Prostate gland (tissue), 2 donors: ENCODE results near the gene VPS37B. TPM values are rescaled to one million over a fixed set of nuclear protein-coding genes. Genes with fewer than 3 reads are reported as not detected.

Experiments used
- DNase-seq: peaks from one replicate; pipeline ENCODE4 v3.0.0-alpha.2; 2019; ENCODE audit warnings: low spot score
- H3K27ac ChIP-seq, 2 donors: fragments of 200-600 bp; sonication (generic); 2 replicates each; pipeline ENCODE4 v1.5.1; 2017 to 2019
- H3K27me3 ChIP-seq: fragments of 200-600 bp; sonication (generic); replicated peaks from 2 replicates; pipeline ENCODE4 v1.5.1; 2019; ENCODE audit not compliant: insufficient read depth
- H3K36me3 ChIP-seq, 2 donors: fragments of 200-600 bp; sonication (generic); 1 replicate in 1 of 2; 2 replicates in 1 of 2; pipeline versions ENCODE4 v1.5.1 to v1.8.1; 2017 to 2019
- H3K4me1 ChIP-seq: fragments of 200-600 bp; sonication (generic); replicated peaks from 2 replicates; pipeline ENCODE4 v1.5.1; 2019
- H3K4me3 ChIP-seq, 2 donors: fragments of 200-600 bp; sonication (generic); 2 replicates each; pipeline ENCODE4 v1.5.1; 2017 to 2019
- H3K9me3 ChIP-seq: fragments of 200-600 bp; sonication (generic); 2 replicates; pipeline ENCODE4 v1.5.1; 2017
- CTCF ChIP-seq, 4 experiments: fragments of 200-600 bp in 2 of 4; fragments of 450-650 bp in 2 of 4; sonication (generic) in 2 of 4; IDR thresholded peaks; 1 replicate in 3 of 4; 2 replicates in 1 of 4; pipeline ENCODE4 v1.5.1; 2016 to 2019; ENCODE audit warnings: antibody characterized with exemption in 4 of 4, mild to moderate bottlenecking in 2 of 4, moderate library complexity in 2 of 4
- POLR2A ChIP-seq: fragments of 450-650 bp; IDR thresholded peaks from one replicate; pipeline ENCODE4 v1.6.1; 2016; ENCODE audit warnings: antibody characterized with exemption, mild to moderate bottlenecking
- POLR2AphosphoS5 ChIP-seq: sonication (generic); formaldehyde crosslinking; IDR thresholded peaks from one replicate; pipeline ENCODE4 v1.6.1; 2017; ENCODE audit warnings: antibody characterized with exemption
- WGBS: methylation state at CpG from one replicate; pipeline ENCODE4 v1.1.5; 2018; 5-methylcytosine and 5-hydroxymethylcytosine counted together
- intact Hi-C: fragments of 100-400 bp; cut with DNase I; formaldehyde crosslinking; loops from one replicate; pipeline ENCODE4 v1.14.2; 2022
- total RNA-seq, 2 donors: library from RNA; depleted of rRNA; stranded (reverse); fragments of >200 nt; gene quantifications; one replicate each; pipeline ENCODE4 v1.1.0, GENCODE V29; 2016

VPS37B gene
- total RNA-seq, 2 donors from 2014 or later: 37.6 to 67.7 TPM

DNA sequence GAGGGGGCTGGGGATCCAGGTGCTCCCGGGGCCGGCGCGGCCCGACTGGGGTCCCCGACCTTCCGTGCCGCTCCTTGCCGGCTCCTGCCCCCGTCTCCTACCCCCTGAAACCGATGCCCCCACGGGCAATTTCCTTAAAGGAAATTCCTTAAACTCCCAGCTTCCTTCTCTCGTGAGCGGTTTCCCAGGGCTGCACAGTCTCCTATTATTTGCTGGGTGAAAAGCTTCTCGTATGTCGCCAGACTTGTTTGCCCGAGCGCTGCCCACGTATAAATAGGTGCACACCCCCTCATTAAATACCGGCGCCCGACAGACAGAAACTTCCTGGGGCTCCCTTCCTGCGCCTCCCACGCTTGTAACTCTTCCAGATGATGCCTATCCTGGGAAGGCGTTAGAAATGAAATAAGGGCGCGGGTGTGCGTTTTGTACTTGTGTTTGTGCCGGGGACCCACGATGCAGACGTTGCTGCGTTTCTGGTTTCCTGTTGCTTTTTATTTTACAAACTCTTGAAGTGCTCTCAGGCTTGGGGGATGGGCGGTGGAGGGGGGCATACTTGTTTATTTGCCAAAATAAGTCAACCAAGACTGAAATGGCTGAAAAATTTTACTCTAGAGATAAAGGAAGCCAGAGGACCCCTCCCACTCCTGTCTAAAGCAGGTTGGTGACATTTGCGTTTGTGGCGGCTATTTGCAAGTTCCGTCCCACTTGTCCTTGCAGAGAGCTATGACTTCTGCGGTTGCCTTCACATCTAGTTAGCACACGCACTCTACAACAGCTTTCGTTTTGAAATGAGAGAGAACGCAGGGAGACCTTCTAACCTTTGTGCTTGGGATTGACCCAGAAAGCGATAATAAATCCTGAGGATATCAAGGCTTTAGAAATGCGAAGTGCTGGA lies 59.6 kb downstream of the VPS37B start:
- peak overlapping the region; percentile 60 to 76 for H3K4me3 ChIP-seq
- no peaks in the 10 kb centered on the region for H3K9me3 ChIP-seq
- peak; percentile 81 for DNase-seq
- intact Hi-C loops: no loop called here
- no peak for TF ChIP-seq CTCF (IDR thresholded peaks at IDR 0.05)
- TF ChIP-seq POLR2A: peak; percentile 56
- peak; percentile 66 for TF ChIP-seq POLR2AphosphoS5
- H3K4me1 ChIP-seq: peaks cover 6% of the 10 kb centered on the region
- no peaks in the 10 kb centered on the region for H3K36me3 ChIP-seq
- no peaks in the 10 kb centered on the region for H3K27me3 ChIP-seq
- H3K27ac ChIP-seq: peak overlapping the region; percentile 81 to 89
- under 1% methylated on average over 42 of the region's 42 CpGs for WGBS

GRCh38 chr12:122835750-122836026 lies 60.2 kb downstream of the VPS37B start:
- H3K27me3 ChIP-seq: no peaks in the 10 kb centered on the region
- H3K27ac ChIP-seq: peak overlapping the region; percentile 81 to 89
- no peaks in the 10 kb centered on the region for H3K9me3 ChIP-seq
- no peak for DNase-seq
- intact Hi-C loops: no loop called here
- TF ChIP-seq POLR2A (no peak), CTCF (IDR thresholded peaks at IDR 0.05) (no peak), POLR2AphosphoS5 (no peak)
- no peaks in the 10 kb centered on the region for H3K36me3 ChIP-seq
- peak overlapping the region; percentile 60 to 76 for H3K4me3 ChIP-seq
- H3K4me1 ChIP-seq: peaks cover 6% of the 10 kb centered on the region
- WGBS: 1% methylated on average over 19 of the region's 43 CpGs

DNA sequence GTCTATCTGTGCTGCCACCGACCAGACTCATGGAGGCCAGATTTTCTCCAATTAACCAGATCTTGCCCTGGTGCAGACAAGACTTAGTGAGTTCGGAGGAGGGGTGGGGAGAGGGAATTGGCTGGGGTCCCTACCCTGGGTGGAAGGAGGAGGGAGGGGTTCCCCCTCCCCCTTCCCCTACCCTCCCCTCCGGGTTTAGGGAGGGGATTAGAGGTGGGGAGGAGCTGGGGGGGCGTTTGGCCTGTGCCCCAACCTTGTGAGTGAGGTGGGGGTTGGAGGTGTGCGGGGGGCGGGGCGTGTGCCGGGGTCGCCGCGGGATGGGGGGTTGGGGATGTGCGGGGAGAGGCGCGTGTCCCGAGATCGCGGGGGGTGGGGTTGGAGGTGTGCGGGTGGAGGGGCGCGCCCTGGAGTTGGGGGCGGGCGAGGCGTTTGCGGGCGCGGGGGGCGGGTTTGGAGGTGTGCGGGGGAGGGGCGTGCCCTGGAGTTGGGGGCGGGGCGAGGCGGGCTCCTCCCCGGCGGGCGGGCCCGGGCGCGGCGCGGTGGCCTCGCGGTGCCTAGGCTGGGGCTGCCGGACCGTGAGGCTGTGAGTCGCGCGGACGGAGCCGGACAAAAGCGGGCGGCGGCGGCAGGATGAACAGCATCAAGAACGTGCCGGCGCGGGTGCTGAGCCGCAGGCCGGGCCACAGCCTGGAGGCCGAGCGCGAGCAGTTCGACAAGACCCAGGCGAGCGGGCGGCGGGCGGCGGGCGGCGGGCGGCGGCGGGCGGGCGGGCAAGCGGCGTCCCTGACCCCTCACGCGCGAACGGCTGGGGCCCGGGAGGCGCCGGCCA lies 60.8 kb downstream of the VPS37B start, which contains the start of gene HIP1R:
Gene HIP1R, plus strand, starts transcription at position 537 of the 829 bp plus-strand sequence. Its CDS starts 94 bp downstream, at position 631.
- H3K9me3 ChIP-seq: no peaks in the 10 kb centered on the region
- H3K36me3 ChIP-seq: no peaks in the 10 kb centered on the region
- peaks cover 6% of the 10 kb centered on the region for H3K4me1 ChIP-seq
- H3K27me3 ChIP-seq: no peaks in the 10 kb centered on the region
- peak within 1 kb of the TSS; percentile 81 to 89 for H3K27ac ChIP-seq
- TF ChIP-seq CTCF (IDR thresholded peaks at IDR 0.05) (no peak), POLR2A (peak; percentile 57)
- under 1% methylated on average over 72 of the region's 85 CpGs for WGBS
- DNase-seq: peak; percentile 54
- intact Hi-C loops: no loop called here
- peak within 1 kb of the TSS; percentile 60 to 76 for H3K4me3 ChIP-seq

GRCh38 chr12:122834104-122834920 lies 61.6 kb downstream of the VPS37B start:
- 14% methylated on average over 21 of the region's 21 CpGs for WGBS
- Histone ChIP-seq H3K4me3 (peak overlapping the region; percentile 60 to 76), H3K27ac (peak overlapping the region; percentile 81 to 89), H3K27me3 (no peaks in the 10 kb centered on the region), H3K9me3 (no peaks in the 10 kb centered on the region), H3K36me3 (no peaks in the 10 kb centered on the region), H3K4me1 (peaks cover 6% of the 10 kb centered on the region)
- TF ChIP-seq CTCF (IDR thresholded peaks at IDR 0.05) (peak in 2 of 4 experiments; percentile 26 to 32), POLR2AphosphoS5 (peak; percentile 37), POLR2A (no peak)
- intact Hi-C loops: no loop called here
- DNase-seq: no peak
